SIG-M5 treated with dmso at 0.1 percent for 504 hours (cell line): ENCODE measurements around the gene NPFFR1.

Source experiments
- DNase-seq: peaks from one replicate; lab custom pipeline; 2025; ENCODE audit not compliant: unreplicated experiment; lab: John Stamatoyannopoulos, UW

The NPFFR1 gene

GRCh38 chr10:70315815-70316214 is 32.0 kb upstream of the NPFFR1 start:
- DNase-seq = no peak

DNA sequence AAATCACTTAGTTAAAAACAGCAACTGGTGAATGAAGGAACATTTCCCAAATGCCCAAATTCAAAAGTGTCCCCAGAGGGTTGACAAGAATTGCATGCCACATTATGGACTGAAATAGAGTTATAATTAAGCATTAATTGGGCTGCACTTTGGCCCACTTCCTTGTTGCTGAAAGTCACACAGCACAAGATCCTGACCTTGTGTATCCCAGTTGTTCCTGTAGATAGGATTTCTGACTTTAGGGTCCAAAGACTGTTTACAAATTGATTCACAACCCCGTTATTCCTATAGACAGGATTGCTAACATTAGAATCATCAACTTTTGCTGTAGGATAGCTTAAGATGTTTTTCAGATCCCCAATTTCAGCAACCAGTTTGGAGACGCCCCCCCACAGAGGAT is 31.5 kb upstream of the NPFFR1 start:
- DNase-seq = no peak

GRCh38 chr10:70312972-70313371 is 29.2 kb upstream of the NPFFR1 start:
- no peak for DNase-seq

GRCh38 chr10:70312249-70312648 is 28.4 kb upstream of the NPFFR1 start:
- no peak for DNase-seq

DNA sequence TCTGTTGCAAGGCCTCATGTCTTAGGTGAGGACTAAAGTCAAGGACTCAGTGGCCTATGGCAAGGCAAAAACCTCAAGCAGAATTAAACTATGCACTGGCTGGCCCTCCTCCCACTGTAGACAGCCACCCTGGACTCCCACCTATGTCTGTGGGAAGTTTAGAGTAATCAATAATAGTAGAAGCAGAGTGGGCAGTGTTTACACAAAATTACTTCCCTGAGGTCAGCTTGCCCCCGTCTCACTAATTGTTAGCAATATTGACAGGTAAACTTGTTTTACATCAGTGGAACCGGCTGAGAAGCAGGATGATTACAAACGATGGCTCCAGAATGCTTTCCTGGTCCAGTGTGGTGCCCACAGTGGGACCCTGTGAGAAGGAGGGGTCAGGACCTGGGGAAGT is 27.9 kb upstream of the NPFFR1 start:
- no peak for DNase-seq

GRCh38 chr10:70309661-70310060 is 25.9 kb upstream of the NPFFR1 start:
- no peak for DNase-seq

GRCh38 chr10:70308121-70309060 is 24.6 kb upstream of the NPFFR1 start:
- peak; percentile 26 for DNase-seq

DNA sequence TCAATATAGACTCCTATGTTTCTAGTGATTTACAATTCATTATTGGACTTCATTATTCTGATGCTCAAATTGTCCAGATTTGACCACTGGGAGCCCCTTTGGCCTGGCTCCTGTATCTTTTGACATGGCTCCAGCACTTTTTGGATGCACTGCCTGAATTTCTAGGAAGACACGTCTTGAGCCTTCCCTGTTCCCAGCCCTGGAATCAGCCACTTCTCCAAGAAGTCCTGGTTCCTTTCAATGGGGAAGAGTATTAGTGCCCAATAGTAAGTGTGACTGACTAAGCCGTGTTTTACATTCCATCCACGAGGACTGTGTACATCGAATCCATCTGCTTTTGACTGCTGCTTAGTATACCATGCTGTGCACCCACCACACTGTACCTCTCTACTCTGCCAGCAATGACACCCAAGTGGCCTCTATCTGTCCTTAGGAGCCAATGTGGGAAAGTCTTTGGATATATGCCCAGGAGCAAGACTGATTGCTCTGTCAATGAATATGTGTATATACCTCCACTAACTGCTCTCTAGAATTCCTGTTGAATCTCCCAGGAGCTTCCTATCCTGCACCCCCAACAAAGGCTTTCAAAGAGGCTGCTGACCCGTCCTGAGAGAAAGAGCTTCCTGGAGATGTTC is 23.2 kb upstream of the NPFFR1 start:
- DNase-seq = no peak

DNA sequence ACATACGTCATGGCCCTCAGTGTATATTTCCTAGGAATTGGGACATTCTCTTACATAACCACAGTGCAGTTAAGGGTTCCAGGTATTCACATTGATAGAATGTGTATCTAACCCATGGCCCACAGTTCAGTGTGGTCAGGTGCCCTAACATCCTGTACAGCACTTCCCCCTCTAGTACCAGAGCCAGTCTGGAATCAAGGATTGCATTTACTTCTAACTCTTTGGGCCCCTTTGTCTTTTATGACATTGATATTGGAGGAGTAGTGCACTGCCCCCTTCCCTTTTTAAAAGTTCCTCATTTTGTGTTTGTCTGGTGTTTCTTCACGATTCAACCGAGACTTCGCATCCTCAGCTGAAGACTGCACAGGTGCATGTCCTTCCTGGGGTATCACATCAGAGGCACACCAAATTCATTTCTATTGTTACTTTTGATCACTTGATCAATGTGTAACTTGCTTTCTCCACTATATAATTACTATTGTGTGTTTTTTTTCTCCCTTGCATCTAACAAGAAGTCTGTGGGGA is 22.4 kb upstream of the NPFFR1 start:
- DNase-seq = peak; percentile 81

- DNase-seq = no peak
Observed at GRCh38 chr10:70303730-70304129, 19.9 kb upstream of the NPFFR1 start.

GRCh38 chr10:70302292-70302691 is 18.5 kb upstream of the NPFFR1 start:
- peak; percentile 96 for DNase-seq

- no peak for DNase-seq
Observed at GRCh38 chr10:70300908-70301597, 17.2 kb upstream of the NPFFR1 start.

- DNase-seq = no peak
Observed at GRCh38 chr10:70300461-70300860, 16.7 kb upstream of the NPFFR1 start.

DNA sequence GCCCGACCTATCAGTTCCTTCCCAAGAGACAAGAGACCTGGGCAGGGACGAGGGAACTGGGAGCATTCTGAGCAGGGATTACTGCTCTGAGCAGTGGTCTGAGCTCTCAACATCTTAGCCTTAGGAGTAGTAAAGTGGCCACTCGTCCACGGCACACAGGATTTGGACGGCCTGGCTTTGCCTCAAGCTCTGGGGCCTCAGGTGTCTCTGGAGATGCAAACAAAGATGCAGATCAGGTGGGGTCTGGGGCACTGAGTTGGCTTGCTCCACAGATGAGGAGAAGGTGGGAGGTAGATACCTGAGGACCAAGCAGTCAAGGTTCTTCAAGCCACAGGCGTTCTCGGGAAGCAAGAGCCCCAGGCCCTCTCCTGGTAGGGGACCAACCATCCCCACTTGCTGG is 16.1 kb upstream of the NPFFR1 start:
- DNase-seq = no peak

DNA sequence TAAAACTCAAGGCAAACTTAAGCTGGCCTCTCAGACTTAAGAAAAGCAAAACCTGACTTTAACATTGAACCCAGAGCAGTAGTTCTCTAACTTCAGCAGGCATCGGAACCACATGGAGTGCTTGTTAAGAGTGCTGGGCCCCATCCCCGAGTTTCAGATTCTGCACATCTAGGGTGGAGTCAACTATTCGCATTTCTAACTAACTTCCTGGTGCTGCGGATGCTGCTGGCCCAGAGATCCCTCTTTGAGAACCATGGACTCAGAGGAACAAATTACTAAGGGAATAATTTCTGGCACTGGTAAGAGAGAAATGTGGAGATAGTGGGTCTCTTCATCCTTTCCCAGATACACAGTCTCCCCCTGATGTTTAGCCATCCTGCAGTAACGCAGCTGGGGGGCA is 14.6 kb upstream of the NPFFR1 start:
- no peak for DNase-seq

DNA sequence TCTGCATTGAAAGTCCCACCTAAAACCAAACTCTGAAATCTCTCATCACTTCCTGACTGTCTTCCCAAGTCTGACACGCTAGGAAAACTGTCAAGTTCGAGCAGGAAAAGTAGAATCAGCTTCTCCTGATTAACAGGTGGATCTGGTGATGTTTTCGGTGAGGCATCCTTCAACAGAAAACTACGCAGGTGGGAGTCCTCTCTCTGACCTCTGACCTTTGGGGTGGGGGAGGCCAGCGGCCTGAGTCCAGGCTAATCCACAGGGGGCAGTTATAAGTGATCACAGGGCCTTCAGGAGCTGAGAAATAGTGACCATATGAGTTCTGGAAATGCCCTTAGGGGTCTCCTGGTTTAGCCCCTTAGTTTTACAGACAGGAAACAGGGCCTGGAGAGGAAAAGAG is 13.4 kb upstream of the NPFFR1 start:
- DNase-seq = no peak

GRCh38 chr10:70296406-70296899 is 12.6 kb upstream of the NPFFR1 start:
- DNase-seq = no peak

GRCh38 chr10:70295926-70296325 is 12.1 kb upstream of the NPFFR1 start:
- no peak for DNase-seq

DNA sequence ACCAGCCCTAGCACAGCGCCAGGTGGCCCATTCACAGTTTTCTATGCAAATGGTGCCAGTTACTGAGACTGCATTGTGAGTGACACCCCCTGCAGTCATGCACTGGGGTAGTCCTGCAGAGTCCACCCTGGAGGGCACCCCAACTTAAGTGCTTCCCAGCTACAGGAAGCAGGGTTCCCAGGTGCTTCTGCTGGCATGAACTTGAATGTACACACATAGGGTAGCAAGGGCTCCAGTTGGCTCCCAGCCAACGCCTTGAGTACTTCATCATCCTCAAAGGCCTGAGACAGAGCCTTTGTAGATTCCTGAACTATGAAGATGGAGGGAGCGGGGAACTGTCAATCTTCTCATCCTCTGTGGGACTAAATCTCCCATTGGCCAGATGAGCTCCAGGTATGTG is 11.5 kb upstream of the NPFFR1 start:
- DNase-seq = no peak

DNA sequence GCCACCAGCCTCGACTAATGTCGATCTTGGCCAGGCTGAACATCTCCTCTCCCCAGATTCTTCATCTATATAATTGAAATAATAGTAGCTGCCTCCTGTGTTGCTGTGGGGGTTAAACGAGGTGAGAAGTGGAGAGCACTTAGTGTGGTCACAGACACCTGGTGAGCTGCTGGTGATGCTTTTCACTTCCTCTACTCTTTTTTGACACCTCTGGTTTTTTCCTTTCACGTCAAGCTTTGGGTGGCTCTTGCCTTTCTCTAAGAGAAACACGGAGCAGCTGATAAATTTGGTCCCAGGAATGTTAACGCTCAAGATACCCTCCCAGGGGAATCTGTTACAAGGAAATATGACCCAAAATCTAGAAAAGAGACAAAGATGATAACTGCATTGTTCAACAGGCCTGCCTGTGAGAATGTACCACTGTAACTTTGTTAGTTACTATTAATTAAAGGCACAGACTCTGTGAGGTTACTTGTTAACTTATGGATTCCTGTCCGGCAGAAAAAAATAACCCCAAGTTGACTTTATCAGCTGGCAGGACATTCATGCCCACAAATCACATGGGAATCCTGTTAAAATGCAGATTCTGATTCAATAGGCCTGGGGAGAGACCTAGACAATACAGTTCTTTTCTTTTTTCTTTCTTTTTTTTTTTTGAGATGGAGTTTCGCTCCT is 9.5 kb upstream of the NPFFR1 start:
- no peak for DNase-seq

DNA sequence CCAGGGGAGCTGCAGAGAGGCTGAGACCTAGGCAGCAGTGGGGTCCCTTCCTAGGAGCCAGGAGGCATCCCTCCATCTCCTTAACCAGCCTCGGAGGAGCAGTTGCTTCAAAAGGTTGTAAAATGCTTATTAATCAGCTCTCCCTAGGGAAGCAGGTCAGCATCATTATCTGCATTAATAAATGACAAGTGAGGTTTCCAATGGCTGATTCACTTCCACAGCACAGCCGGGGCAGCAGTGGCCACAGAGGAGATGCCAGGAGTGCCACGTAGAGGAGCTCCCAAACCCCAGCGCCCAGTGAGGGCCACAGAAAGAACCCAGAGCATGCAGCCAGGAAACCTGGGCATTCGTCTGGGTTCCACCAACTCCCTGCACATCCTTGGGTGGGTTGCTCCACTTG is 8.2 kb upstream of the NPFFR1 start:
- no peak for DNase-seq
